HepG2 (cell line): ENCODE data around the gene POU3F1. TPM values are rescaled to one million over a fixed set of nuclear protein-coding genes. Genes with fewer than 3 reads are reported as not detected.

Experiments used
- DR1 ChIP-seq: sonication (generic); formaldehyde crosslinking; IDR thresholded peaks from 2 replicates; pipeline ENCODE4 v1.8.0; 2021; ENCODE audit warnings: mild to moderate bottlenecking, missing genetic modification reagents, inconsistent platforms
- FOXM1 ChIP-seq: sonication (generic); formaldehyde crosslinking; IDR thresholded peaks from 2 replicates; pipeline ENCODE4 v1.5.0; 2020; ENCODE audit warnings: missing genetic modification reagents
- HMGXB4 ChIP-seq, 2 experiments: sonication (generic) in 1 of 2; formaldehyde crosslinking in 1 of 2; IDR thresholded peaks; 2 replicates each; pipeline versions ENCODE4 v1.4.0 to v1.6.1; 2018 to 2020; ENCODE audit warnings: missing genetic modification reagents in 2 of 2, borderline replicate concordance in 1 of 2, low read depth in 1 of 2, mild to moderate bottlenecking in 1 of 2, missing biosample characterization in 1 of 2
- KDM2A ChIP-seq: sonication (generic); formaldehyde crosslinking; IDR thresholded peaks from 2 replicates; pipeline ENCODE4 v1.4.0; 2020; ENCODE audit warnings: low read depth, missing genetic modification reagents, borderline replicate concordance
- KLF13 ChIP-seq: sonication (generic); formaldehyde crosslinking; IDR thresholded peaks from 2 replicates; pipeline ENCODE4 v1.4.0; 2020; ENCODE audit warnings: mild to moderate bottlenecking, missing genetic modification reagents
- MLXIP ChIP-seq: sonication (generic); formaldehyde crosslinking; IDR thresholded peaks from 2 replicates; pipeline ENCODE4 v1.9.0; 2021; ENCODE audit warnings: missing genetic modification reagents, borderline replicate concordance
- NR3C1 ChIP-seq: sonication (generic); formaldehyde crosslinking; IDR thresholded peaks from 2 replicates; pipeline ENCODE4 v1.4.0; 2020; ENCODE audit warnings: missing genetic modification reagents
- PLRG1 ChIP-seq: fragments of 450-650 bp; conservative IDR thresholded peaks from 2 replicates; pipeline ENCODE4 v1.6.1; 2016
- SMAD9 ChIP-seq: sonication (generic); formaldehyde crosslinking; IDR thresholded peaks from 2 replicates; pipeline ENCODE4 v1.5.1; 2020; ENCODE audit warnings: mild to moderate bottlenecking, missing genetic modification reagents
- SOX13 ChIP-seq, 3 experiments: fragments of 450-650 bp in 1 of 3; sonication (generic) in 1 of 3; formaldehyde crosslinking in 1 of 3; IDR thresholded peaks in 2 of 3; conservative IDR thresholded peaks in 1 of 3; 2 replicates each; pipeline versions ENCODE4 v1.5.0 to v1.6.1; 2016 to 2020; ENCODE audit warnings: antibody characterized with exemption in 1 of 3, mild to moderate bottlenecking in 1 of 3, missing compliant biosample characterization in 1 of 3, missing genetic modification reagents in 1 of 3, moderate library complexity in 1 of 3
- SP1 ChIP-seq, 2 experiments: fragments of 450-650 bp in 1 of 2; sonication (generic) in 1 of 2; formaldehyde crosslinking in 1 of 2; IDR thresholded peaks; 2 replicates each; pipeline versions ENCODE4 v1.4.0 to v1.6.1; 2016 to 2020; ENCODE audit warnings: missing genetic modification reagents in 1 of 2
- TSC22D2 ChIP-seq: sonication (generic); formaldehyde crosslinking; IDR thresholded peaks from 2 replicates; pipeline ENCODE4 v1.5.1; 2020; ENCODE audit warnings: missing genetic modification reagents, mild to moderate bottlenecking, borderline replicate concordance
- U2AF2 ChIP-seq: fragments of 200-400 bp; formaldehyde crosslinking; IDR thresholded peaks from 2 replicates; pipeline ENCODE4 v1.6.1; 2017; ENCODE audit warnings: low read depth, mild to moderate bottlenecking, low read length
- ZNF136 ChIP-seq: sonication (generic); formaldehyde crosslinking; IDR thresholded peaks from 2 replicates; pipeline ENCODE4 v1.8.1; 2022; ENCODE audit warnings: low read depth, mild to moderate bottlenecking, moderate library complexity, missing genetic modification reagents
- ZNF33B ChIP-seq: sonication (generic); formaldehyde crosslinking; IDR thresholded peaks from 2 replicates; pipeline ENCODE4 v1.5.1; 2020; ENCODE audit warnings: mild to moderate bottlenecking, missing genetic modification reagents
- ZNF343 ChIP-seq: sonication (generic); formaldehyde crosslinking; IDR thresholded peaks from 2 replicates; pipeline ENCODE4 v1.4.0; 2020; ENCODE audit warnings: mild to moderate bottlenecking, missing genetic modification reagents
- ZNF354B ChIP-seq: sonication (generic); formaldehyde crosslinking; IDR thresholded peaks from 2 replicates; pipeline ENCODE4 v1.8.0; 2022; ENCODE audit warnings: mild to moderate bottlenecking, missing genetic modification reagents
- ZNF547 ChIP-seq: sonication (generic); formaldehyde crosslinking; IDR thresholded peaks from 2 replicates; pipeline ENCODE4 v1.5.1; 2020; ENCODE audit warnings: mild to moderate bottlenecking, missing genetic modification reagents
- ZNF569 ChIP-seq: sonication (generic); formaldehyde crosslinking; IDR thresholded peaks from 2 replicates; pipeline ENCODE4 v1.5.0; 2020; ENCODE audit warnings: mild to moderate bottlenecking, missing genetic modification reagents, moderate library complexity, borderline replicate concordance
- ZNF841 ChIP-seq: sonication (generic); formaldehyde crosslinking; IDR thresholded peaks from 2 replicates; pipeline ENCODE4 v1.8.1; 2023; ENCODE audit warnings: missing genetic modification reagents, borderline replicate concordance
- polyA plus RNA-seq, 8 experiments: library from polyadenylated mRNA; depleted of rRNA in 3 of 8; stranded (reverse) in 7 of 8; unstranded in 1 of 8; fragments of >200 nt; fragmentation: Illumina TruSeq in 4 of 8; extraction: Trizol in 4 of 8; gene quantifications; 2 replicates each; pipeline versions ENCODE4 v1.2.1 to v1.2.3, GENCODE V29; 2011 to 2016; ENCODE audit warnings: low read depth in 4 of 8, missing spikeins in 1 of 8, mixed read lengths in 1 of 8; ENCODE audit not compliant: insufficient read depth in 1 of 8
- total RNA-seq, 5 experiments: library from RNA; depleted of rRNA; stranded (reverse); fragments of >200 nt; fragmentation: Illumina TruSeq; extraction: Trizol; gene quantifications; 2 replicates each; pipeline ENCODE4 v1.2.3, GENCODE V29; 2016; ENCODE audit warnings: low read depth in 1 of 5
- TF ChIP-seq, protein P1 (sequence below): sonication (generic); formaldehyde crosslinking; IDR thresholded peaks from 2 replicates; pipeline ENCODE4 v1.9.0; 2021; ENCODE audit warnings: missing genetic modification reagents, mild to moderate bottlenecking, borderline replicate concordance

Gene POU3F1
- total and polyA plus RNA-seq, 2 of the 13 experiments (the other 11 are each of a cell fraction or from before 2014, with no cell fraction given): not detected

DNA sequence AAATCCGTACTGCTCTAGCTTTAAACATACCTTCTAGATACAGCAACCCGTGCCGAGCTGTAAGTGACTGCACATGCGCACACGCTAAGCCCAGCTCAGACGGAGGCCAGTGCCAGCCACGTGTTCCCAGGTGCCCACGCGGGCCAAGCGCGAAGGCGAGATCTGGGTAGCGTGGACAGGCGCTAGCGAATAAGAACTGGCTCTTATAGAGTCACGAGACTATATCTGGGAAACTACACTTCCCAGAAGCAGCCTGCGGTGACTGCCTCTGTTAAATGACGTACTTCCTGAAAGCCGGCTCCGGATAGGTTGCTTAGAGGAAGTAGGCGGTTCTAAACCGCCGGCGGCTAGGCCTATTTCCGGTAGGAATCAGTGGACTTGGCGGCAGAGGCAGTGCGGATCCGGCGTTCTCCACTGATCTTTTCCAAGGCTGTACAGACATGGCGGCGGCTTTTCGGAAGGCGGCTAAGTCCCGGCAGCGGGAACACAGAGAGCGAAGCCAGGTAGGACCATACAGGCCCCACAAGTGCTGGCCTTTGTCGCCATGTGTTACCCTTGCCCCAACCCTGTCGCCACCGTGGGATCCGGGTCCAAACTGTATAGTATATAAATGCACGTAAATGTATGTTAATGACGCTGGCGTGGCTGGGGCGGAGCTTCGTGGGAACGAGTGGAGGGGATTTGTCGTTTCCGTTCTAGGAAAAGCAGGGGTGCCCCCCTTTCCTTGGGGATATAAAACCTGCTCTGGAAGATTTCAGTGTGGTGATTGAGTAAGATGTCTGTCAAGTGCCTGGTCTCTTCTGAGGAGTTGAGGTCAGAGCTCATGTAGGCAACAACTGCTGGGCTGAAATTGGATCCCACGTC lies 34.0 kb downstream of the POU3F1 start, which contains the start of gene UTP11 (continued):
- TF ChIP-seq ZNF569 (CRISPR knock-in tag) (peak; percentile 94; the same call in 1 of the 2 replicates), SOX13 (IDR thresholded peaks at IDR 0.05) (no peak), SOX13 (CRISPR knock-in tag; conservative IDR thresholded peaks at IDR 0.05 in 1 of 2, IDR thresholded peaks at IDR 0.05 in 1 of 2) (0 out of 4 replicates have a peak, but pooled peaks of 1 of the 2 experiments have one; percentile 23), HMGXB4 (CRISPR knock-in tag; IDR thresholded peaks at IDR 0.05; ENCODE audit: borderline replicate concordance in 1 of 2, low read depth in 1 of 2) (peak; percentile 70 to 80), ZNF841 (CRISPR knock-in tag) (no peak), FOXM1 (CRISPR knock-in tag) (no peak; the same call in 1 of the 2 replicates), PLRG1 (no peak), MLXIP (peak; percentile 79; the same call in 1 of the 2 replicates), ZNF354B (CRISPR knock-in tag) (no peak), U2AF2 (no peak), KLF13 (CRISPR knock-in tag) (peak; percentile 90; the same call in 1 of the 2 replicates), SP1 (IDR thresholded peaks at IDR 0.05) (no peak), SP1 (CRISPR knock-in tag; IDR thresholded peaks at IDR 0.05) (peak; percentile 81), NR3C1 (CRISPR knock-in tag) (no peak), DR1 (peak; percentile 57; the same call in 1 of the 2 replicates), ZNF136 (CRISPR knock-in tag) (peak; percentile 88), ZNF343 (peak; percentile 86), SMAD9 (CRISPR knock-in tag) (peak; percentile 98), TSC22D2 (no peak), KDM2A (peak; percentile 83), ZNF547 (CRISPR knock-in tag) (peak; percentile 99), ZNF33B (peak; percentile 99; the same call in 1 of the 2 replicates)
- TF ChIP-seq, protein P1, sequence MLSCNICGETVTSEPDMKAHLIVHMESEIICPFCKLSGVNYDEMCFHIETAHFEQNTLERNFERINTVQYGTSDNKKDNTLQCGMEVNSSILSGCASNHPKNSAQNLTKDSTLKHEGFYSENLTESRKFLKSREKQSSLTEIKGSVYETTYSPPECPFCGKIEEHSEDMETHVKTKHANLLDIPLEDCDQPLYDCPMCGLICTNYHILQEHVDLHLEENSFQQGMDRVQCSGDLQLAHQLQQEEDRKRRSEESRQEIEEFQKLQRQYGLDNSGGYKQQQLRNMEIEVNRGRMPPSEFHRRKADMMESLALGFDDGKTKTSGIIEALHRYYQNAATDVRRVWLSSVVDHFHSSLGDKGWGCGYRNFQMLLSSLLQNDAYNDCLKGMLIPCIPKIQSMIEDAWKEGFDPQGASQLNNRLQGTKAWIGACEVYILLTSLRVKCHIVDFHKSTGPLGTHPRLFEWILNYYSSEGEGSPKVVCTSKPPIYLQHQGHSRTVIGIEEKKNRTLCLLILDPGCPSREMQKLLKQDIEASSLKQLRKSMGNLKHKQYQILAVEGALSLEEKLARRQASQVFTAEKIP (CRISPR knock-in tag): no peak
